PC-9 (cell line): ENCODE measurements around the gene DFFB.

Experiments
- EZH2 ChIP-seq: fragments of 200-600 bp; sonication (generic); IDR thresholded peaks from 2 replicates; pipeline ENCODE4 v1.8.0; 2017; ENCODE audit warnings: antibody characterized with exemption, low read depth
- TF ChIP-seq, protein P1 (sequence below): fragments of 200-600 bp; sonication (generic); conservative IDR thresholded peaks from 2 replicates; pipeline ENCODE4 v1.6.1; 2017; ENCODE audit warnings: mixed run types, antibody characterized with exemption, mild to moderate bottlenecking, moderate library complexity

GRCh38 chr1:3876716-3877115 is 19.4 kb downstream of the DFFB start:
- TF ChIP-seq, protein P1, sequence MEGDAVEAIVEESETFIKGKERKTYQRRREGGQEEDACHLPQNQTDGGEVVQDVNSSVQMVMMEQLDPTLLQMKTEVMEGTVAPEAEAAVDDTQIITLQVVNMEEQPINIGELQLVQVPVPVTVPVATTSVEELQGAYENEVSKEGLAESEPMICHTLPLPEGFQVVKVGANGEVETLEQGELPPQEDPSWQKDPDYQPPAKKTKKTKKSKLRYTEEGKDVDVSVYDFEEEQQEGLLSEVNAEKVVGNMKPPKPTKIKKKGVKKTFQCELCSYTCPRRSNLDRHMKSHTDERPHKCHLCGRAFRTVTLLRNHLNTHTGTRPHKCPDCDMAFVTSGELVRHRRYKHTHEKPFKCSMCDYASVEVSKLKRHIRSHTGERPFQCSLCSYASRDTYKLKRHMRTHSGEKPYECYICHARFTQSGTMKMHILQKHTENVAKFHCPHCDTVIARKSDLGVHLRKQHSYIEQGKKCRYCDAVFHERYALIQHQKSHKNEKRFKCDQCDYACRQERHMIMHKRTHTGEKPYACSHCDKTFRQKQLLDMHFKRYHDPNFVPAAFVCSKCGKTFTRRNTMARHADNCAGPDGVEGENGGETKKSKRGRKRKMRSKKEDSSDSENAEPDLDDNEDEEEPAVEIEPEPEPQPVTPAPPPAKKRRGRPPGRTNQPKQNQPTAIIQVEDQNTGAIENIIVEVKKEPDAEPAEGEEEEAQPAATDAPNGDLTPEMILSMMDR, result no peak
- no peak for TF ChIP-seq EZH2
